ENCODE results near the gene OR7G2. TPM values are rescaled to one million over a fixed set of nuclear protein-coding genes. Genes with fewer than 3 reads are reported as not detected.

The OR7G2 gene
- total and polyA plus RNA-seq, 8 donors, result not detected

- TF ChIP-seq EP300 (IDR thresholded peaks at IDR 0.05), result no peak
- TF ChIP-seq POLR2A (IDR thresholded peaks at IDR 0.05), result no peak
- no peak for TF ChIP-seq CTCF (IDR thresholded peaks at IDR 0.05)
- no peak for TF ChIP-seq POLR2AphosphoS5 (IDR thresholded peaks at IDR 0.05)
- no peak overlapping the region for H3K27ac ChIP-seq
- intact Hi-C loops (cut with DNase I; ENCODE audit: low total_unique reads), result no loop called here
- DNase-seq, result no peak
- H3K4me1 ChIP-seq, result no peaks in the 10 kb centered on the region
- whole genome bisulfite sequencing, 5 donors, result 62 to 72% (median 65%) methylated on average over 6 to 12 of the region's 12 CpGs
- H3K27me3 ChIP-seq, result peaks cover 0 to 4% (median 0%) of the 10 kb centered on the region in 3 donors
- H3K36me3 ChIP-seq, result no peaks in the 10 kb centered on the region
- no peaks in the 10 kb centered on the region for H3K9me3 ChIP-seq
- no peak overlapping the region for H3K4me3 ChIP-seq
Measured at GRCh38 chr19:9065457-9066014, 41.7 kb downstream of the OR7G2 start.

GRCh38 chr19:9061879-9062278 lies 45.4 kb downstream of the OR7G2 start:
- H3K27me3 ChIP-seq, result peaks cover 0 to 13% (median 0%) of the 10 kb centered on the region in 3 donors
- no peaks in the 10 kb centered on the region for H3K36me3 ChIP-seq
- 86 to 91% (median 89%) methylated on average over 8 of the region's 8 CpGs for WGBS, 5 donors
- no peak for DNase-seq
- H3K4me1 ChIP-seq, result no peaks in the 10 kb centered on the region
- TF ChIP-seq CTCF (IDR thresholded peaks at IDR 0.05) (no peak), POLR2A (IDR thresholded peaks at IDR 0.05) (no peak), POLR2AphosphoS5 (IDR thresholded peaks at IDR 0.05) (no peak), EP300 (IDR thresholded peaks at IDR 0.05) (no peak)
- no peak overlapping the region for H3K4me3 ChIP-seq
- intact Hi-C loops (cut with DNase I; ENCODE audit: low total_unique reads), result no loop called here
- H3K9me3 ChIP-seq, result no peaks in the 10 kb centered on the region
- H3K27ac ChIP-seq, result no peak overlapping the region

DNA sequence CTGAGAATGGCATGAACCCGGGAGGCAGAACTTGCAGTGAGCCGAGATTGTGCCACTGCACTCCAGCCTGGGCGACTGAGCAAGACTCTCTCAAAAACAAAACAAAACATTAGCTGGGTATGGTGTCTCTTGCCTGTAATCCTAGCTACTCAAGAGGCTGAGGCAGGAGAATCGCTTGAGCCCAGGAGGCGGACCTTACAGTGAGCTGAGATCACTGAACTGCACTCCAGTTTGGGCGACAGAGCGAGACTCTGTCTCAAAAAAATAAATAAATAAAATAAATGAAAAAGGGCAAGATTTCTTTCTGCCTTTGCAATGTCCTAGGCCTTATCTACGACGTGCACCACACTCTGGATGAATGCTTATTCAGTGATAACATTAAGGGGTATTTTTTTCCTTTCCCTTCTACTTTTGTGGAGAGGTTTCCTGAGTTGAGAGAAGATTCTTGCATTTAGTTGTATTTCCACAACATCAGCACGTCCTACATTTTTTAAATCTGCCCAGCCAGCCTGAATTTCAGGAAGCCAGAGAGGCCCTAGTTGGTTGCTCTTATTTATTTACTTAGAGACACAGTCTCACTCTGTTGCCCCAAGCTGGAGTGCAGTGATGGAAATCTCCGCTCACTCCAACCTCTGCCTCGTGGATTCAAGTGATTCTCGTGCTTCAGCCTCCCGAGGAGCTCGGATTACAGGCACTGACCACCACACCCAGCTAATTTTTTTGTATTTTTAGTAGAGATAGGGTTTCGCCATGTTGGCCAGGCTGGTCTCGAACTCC lies 46.5 kb downstream of the OR7G2 start:
- DNase-seq, result no peak
- no peaks in the 10 kb centered on the region for H3K4me1 ChIP-seq
- intact Hi-C loops (cut with DNase I; ENCODE audit: low total_unique reads), result no loop called here
- H3K9me3 ChIP-seq, result no peaks in the 10 kb centered on the region
- WGBS, 5 donors, result 51 to 62% (median 55%) methylated on average over 17 of the region's 17 CpGs
- H3K27ac ChIP-seq, result no peak overlapping the region
- no peaks in the 10 kb centered on the region for H3K36me3 ChIP-seq
- no peak overlapping the region for H3K4me3 ChIP-seq
- no peak for TF ChIP-seq EP300 (IDR thresholded peaks at IDR 0.05)
- no peak for TF ChIP-seq POLR2AphosphoS5 (IDR thresholded peaks at IDR 0.05)
- no peak for TF ChIP-seq POLR2A (IDR thresholded peaks at IDR 0.05)
- TF ChIP-seq CTCF (IDR thresholded peaks at IDR 0.05), result no peak
- peaks cover 0 to 20% (median 0%) of the 10 kb centered on the region in 3 donors for H3K27me3 ChIP-seq

- Histone ChIP-seq H3K4me3 (no peak overlapping the region), H3K9me3 (no peaks in the 10 kb centered on the region), H3K36me3 (no peaks in the 10 kb centered on the region), H3K4me1 (no peaks in the 10 kb centered on the region), H3K27ac (no peak overlapping the region), H3K27me3 (peaks cover 0 to 35% (median 5%) of the 10 kb centered on the region in 3 donors)
- peak in 1 of 2 donors; percentile 62 for DNase-seq
- intact Hi-C loops (cut with DNase I; ENCODE audit: low total_unique reads), result no loop called here
- TF ChIP-seq CTCF (IDR thresholded peaks at IDR 0.05), result no peak
- TF ChIP-seq POLR2AphosphoS5 (IDR thresholded peaks at IDR 0.05), result no peak
- no peak for TF ChIP-seq EP300 (IDR thresholded peaks at IDR 0.05)
- no peak for TF ChIP-seq POLR2A (IDR thresholded peaks at IDR 0.05)
- WGBS, 5 donors, result 25 to 43% (median 33%) methylated on average over 10 to 12 of the region's 12 CpGs
Measured at GRCh38 chr19:9058905-9059667, 48.2 kb downstream of the OR7G2 start.
